Cardiac muscle cell (in vitro differentiated cells and primary cell): Measurements from ENCODE around the gene ODF4. TPM values are rescaled to one million over a fixed set of nuclear protein-coding genes. Genes with fewer than 3 reads are reported as not detected.

Experiments used
- DNase-seq, 2 donors: peaks; one replicate each; pipeline versions ENCODE4 v3.0.0 to v3.0.0-alpha.2; 2010 to 2017; ENCODE audit warnings: low read depth in 1 of 2, low spot score in 1 of 2
- H3K27ac ChIP-seq: fragments of 200-600 bp; sonication (generic); 2 replicates; pipeline ENCODE4 v1.5.1; 2016
- H3K27me3 ChIP-seq: fragments of 200-600 bp; sonication (generic); 2 replicates; pipeline ENCODE4 v1.6.0; 2016; ENCODE audit warnings: control low read depth
- H3K36me3 ChIP-seq: fragments of 200-600 bp; sonication (generic); 2 replicates; pipeline ENCODE4 v1.5.1; 2016; ENCODE audit warnings: control low read depth
- H3K4me1 ChIP-seq: fragments of 200-600 bp; sonication (generic); 2 replicates; pipeline ENCODE4 v1.8.1; 2017; ENCODE audit warnings: low read depth, mild to moderate bottlenecking, mixed run types
- H3K4me3 ChIP-seq: fragments of 200-600 bp; sonication (generic); 2 replicates; pipeline ENCODE4 v1.5.1; 2016; ENCODE audit warnings: mild to moderate bottlenecking
- H3K9me3 ChIP-seq: fragments of 200-600 bp; sonication (generic); 2 replicates; pipeline ENCODE4 v1.5.1; 2017; ENCODE audit warnings: low read depth, mild to moderate bottlenecking, control low read depth
- CTCF ChIP-seq: IDR thresholded peaks from 2 replicates; pipeline ENCODE4 v1.5.1; 2012; ENCODE audit warnings: low read depth, mild to moderate bottlenecking, low read length
- polyA plus RNA-seq: library from polyadenylated mRNA; unstranded; fragments of >200 nt; fragmentation: Nextera tagmentation; extraction: Ambion mirVana; gene quantifications from 2 replicates; pipeline ENCODE4 v1.2.1, GENCODE V29; 2016
- total RNA-seq: library from RNA; depleted of rRNA; stranded (reverse); fragments of >200 nt; gene quantifications from 2 replicates; pipeline ENCODE4 v1.2.3, GENCODE V29; 2016

ODF4 gene
- total RNA-seq (not detected in 2 replicates), polyA plus RNA-seq (not detected in 2 replicates)

GRCh38 chr17:8339540-8339939 is at the start of gene ODF4:
ODF4 (plus strand) TSS chr17:8339840; CDS start chr17:8340052, 212 bp downstream.
- no peak for TF ChIP-seq CTCF
- H3K36me3 ChIP-seq, result no peaks in the 10 kb centered on the region
- no peak within 1 kb of the TSS for H3K27ac ChIP-seq
- H3K27me3 ChIP-seq, result no peaks in the 10 kb centered on the region
- H3K4me1 ChIP-seq, result no peaks in the 10 kb centered on the region
- H3K4me3 ChIP-seq, result no peak within 1 kb of the TSS
- DNase-seq, result no peak
- no peaks in the 10 kb centered on the region for H3K9me3 ChIP-seq

- Histone ChIP-seq H3K4me1 (peaks cover 21% of the 10 kb centered on the region), H3K9me3 (no peaks in the 10 kb centered on the region), H3K27ac (no peak overlapping the region), H3K36me3 (no peaks in the 10 kb centered on the region), H3K4me3 (no peak overlapping the region), H3K27me3 (no peaks in the 10 kb centered on the region)
- no peak for TF ChIP-seq CTCF
- no peak for DNase-seq
These were observed 49.6 kb upstream of the ODF4 start for GRCh38 chr17:8290043-8290442.

- Histone ChIP-seq H3K9me3 (no peaks in the 10 kb centered on the region), H3K27ac (no peak overlapping the region), H3K27me3 (no peaks in the 10 kb centered on the region), H3K4me3 (no peak overlapping the region), H3K4me1 (peaks cover 17% of the 10 kb centered on the region), H3K36me3 (no peaks in the 10 kb centered on the region)
- TF ChIP-seq CTCF, result no peak
- DNase-seq, result no peak
These were observed 46.8 kb upstream of the ODF4 start for GRCh38 chr17:8292639-8293395.

GRCh38 chr17:8294361-8294760 is 45.3 kb upstream of the ODF4 start:
- no peak for TF ChIP-seq CTCF
- no peak for DNase-seq
- H3K4me3 ChIP-seq, result peak overlapping the region; percentile 46
- H3K9me3 ChIP-seq, result no peaks in the 10 kb centered on the region
- no peaks in the 10 kb centered on the region for H3K27me3 ChIP-seq
- no peaks in the 10 kb centered on the region for H3K36me3 ChIP-seq
- peaks cover 14% of the 10 kb centered on the region for H3K4me1 ChIP-seq
- H3K27ac ChIP-seq, result peak overlapping the region; percentile 75

GRCh38 chr17:8294814-8295316 is 44.8 kb upstream of the ODF4 start:
- no peaks in the 10 kb centered on the region for H3K27me3 ChIP-seq
- no peaks in the 10 kb centered on the region for H3K9me3 ChIP-seq
- TF ChIP-seq CTCF, result no peak
- peak overlapping the region; percentile 75 for H3K27ac ChIP-seq
- DNase-seq, result peak in 1 of 2 donors; percentile 22
- H3K4me3 ChIP-seq, result peak overlapping the region; percentile 46
- peaks cover 14% of the 10 kb centered on the region for H3K4me1 ChIP-seq
- no peaks in the 10 kb centered on the region for H3K36me3 ChIP-seq
